Stimulated activated CD4-positive, alpha-beta T cell treated with anti-CD3 and anti-CD28 coated beads, Interleukin-15, amount 100 ng/mL, for 1 hour (primary cell): Measurements from ENCODE around the gene ATOH8.

Experiments
- DNase-seq, 2 donors: peaks; one replicate each; pipeline ENCODE4 v3.0.0-alpha.2; 2020; ENCODE audit warnings: low read depth in 1 of 2, low spot score in 1 of 2

Gene ATOH8

GRCh38 chr2:85799215-85799956 is 45.6 kb downstream of the ATOH8 start:
- DNase-seq = no peak

- no peak for DNase-seq
Observed at GRCh38 chr2:85800586-85800985, 46.8 kb downstream of the ATOH8 start.

GRCh38 chr2:85801871-85802270 is 48.1 kb downstream of the ATOH8 start:
- no peak for DNase-seq

- no peak for DNase-seq
Observed at GRCh38 chr2:85802354-85803103, 48.7 kb downstream of the ATOH8 start.

- no peak for DNase-seq
Observed at GRCh38 chr2:85803704-85804425, 50.1 kb downstream of the ATOH8 start.

GRCh38 chr2:85804583-85804982 is 50.8 kb downstream of the ATOH8 start:
- no peak for DNase-seq

GRCh38 chr2:85806358-85807118 is 52.7 kb downstream of the ATOH8 start:
- DNase-seq = no peak

GRCh38 chr2:85807756-85808155 is 54.0 kb downstream of the ATOH8 start:
- no peak for DNase-seq

GRCh38 chr2:85810371-85811179 is 56.8 kb downstream of the ATOH8 start:
- DNase-seq = no peak

GRCh38 chr2:85811180-85812093 is 57.6 kb downstream of the ATOH8 start:
- no peak for DNase-seq

GRCh38 chr2:85812094-85812735 is 58.4 kb downstream of the ATOH8 start:
- DNase-seq = no peak

GRCh38 chr2:85813211-85813981 is 59.6 kb downstream of the ATOH8 start:
- DNase-seq = no peak

GRCh38 chr2:85813982-85814801 is 60.4 kb downstream of the ATOH8 start:
- peak; percentile 52 to 70 for DNase-seq

- DNase-seq = no peak
Observed at GRCh38 chr2:85814802-85815550, 61.2 kb downstream of the ATOH8 start.

- no peak for DNase-seq
Observed at GRCh38 chr2:85819811-85820510, 66.2 kb downstream of the ATOH8 start.

GRCh38 chr2:85822766-85823165 is 69.0 kb downstream of the ATOH8 start:
- no peak for DNase-seq
